HepG2 (cell line): ENCODE results near the gene SLC35F3. TPM values are rescaled to one million over a fixed set of nuclear protein-coding genes. Genes with fewer than 3 reads are reported as not detected.

Experiments used
- ATAC-seq: fragments of 200-7000 bp; cut with Tn5 transposase; 3 replicates; pipeline ENCODE4 v1.9.1; 2020; ENCODE audit warnings: mild to moderate bottlenecking, moderate library complexity
- BruUV-seq: library from RNA; stranded (reverse); fragments of 400-500 nt; replicated peaks from 2 replicates; lab custom pipeline; 2021; lab: Mats Ljungman, UMichigan
- CTCF ChIA-PET: fragments of 300-600 bp; formaldehyde crosslinking; extraction: SDS; loops from one replicate; lab custom pipeline; 2021; ENCODE audit warnings: low total read pairs, inconsistent platforms, low intra/inter-chr PET ratio; lab: Yijun Ruan, JAX
- POLR2A ChIA-PET: fragments of 350-600 bp; sonication (Branson Sonifier 250); formaldehyde crosslinking; loops from one replicate; lab custom pipeline; 2020; ENCODE audit warnings: antibody characterized with exemption, inconsistent platforms; lab: Yijun Ruan, JAX
- DNase-seq: peaks from one replicate; pipeline ENCODE4 v3.0.0-alpha.2; 2015; ENCODE audit warnings: low spot score
- FAIRE-seq: peaks from 3 replicates; lab custom pipeline; 2011; peaks lifted over from hg19 to GRCh38; lab: Jason Lieb, UNC
- H2AFZ ChIP-seq: one replicate; pipeline ENCODE4 v1.6.1; 2011; ENCODE audit warnings: low read length, inconsistent platforms
- H3K27ac ChIP-seq: fragments of 300-600 bp; 3 replicates; pipeline ENCODE4 v1.8.0; 2011; ENCODE audit warnings: mixed run types, mild to moderate bottlenecking, mixed read lengths, low read length, inconsistent platforms; ENCODE audit not compliant: insufficient read depth; ENCODE audit errors: extremely low read length
- H3K27me3 ChIP-seq, 2 experiments: fragments of 200-600 bp in 1 of 2; 2 replicates in 1 of 2; 3 replicates in 1 of 2; pipeline versions ENCODE4 v1.6.0 to v1.8.0; 2011; ENCODE audit warnings: low read length in 2 of 2, mild to moderate bottlenecking in 2 of 2, moderate library complexity in 2 of 2, inconsistent platforms in 1 of 2; ENCODE audit not compliant: insufficient read depth in 2 of 2, control insufficient read depth in 1 of 2
- H3K36me3 ChIP-seq, 2 experiments: fragments of 200-600 bp in 1 of 2; replicated peaks in 1 of 2; 2 replicates in 1 of 2; 3 replicates in 1 of 2; pipeline versions ENCODE4 v1.5.1 to v1.8.0; 2011; ENCODE audit warnings: low read length in 2 of 2, inconsistent platforms in 1 of 2; ENCODE audit not compliant: insufficient read depth in 2 of 2, control insufficient read depth in 1 of 2
- H3K4me1 ChIP-seq: 2 replicates; pipeline ENCODE4 v1.5.1; 2012; ENCODE audit warnings: low read length, inconsistent platforms; ENCODE audit not compliant: insufficient read depth
- H3K4me2 ChIP-seq: 2 replicates; pipeline ENCODE4 v1.6.0; 2011; ENCODE audit warnings: low read depth, low read length, inconsistent platforms
- H3K4me3 ChIP-seq, 3 experiments: fragments of 200-600 bp in 1 of 3; sonication (generic), shearing (Covaris generic) in 1 of 3; replicated peaks in 1 of 3; 2 replicates each; pipeline ENCODE4 v1.5.1; 2011 to 2016; ENCODE audit warnings: low read length in 3 of 3, inconsistent platforms in 2 of 3, low read depth in 2 of 3, mild to moderate bottlenecking in 2 of 3, control low read depth in 1 of 3, mixed read lengths in 1 of 3; ENCODE audit not compliant: insufficient read depth in 1 of 3
- H3K79me2 ChIP-seq: one replicate; pipeline ENCODE4 v1.6.1; 2011; ENCODE audit warnings: low read length, inconsistent platforms; ENCODE audit not compliant: insufficient read depth
- H3K9ac ChIP-seq: 2 replicates; pipeline ENCODE4 v1.6.0; 2011; ENCODE audit warnings: mild to moderate bottlenecking, low read depth, low read length, inconsistent platforms; ENCODE audit not compliant: insufficient read depth
- H3K9me3 ChIP-seq: 2 replicates; pipeline ENCODE4 v1.5.1; 2012; ENCODE audit warnings: mild to moderate bottlenecking, low read length
- H4K20me1 ChIP-seq: 2 replicates; pipeline ENCODE4 v1.6.0; 2011; ENCODE audit warnings: inconsistent platforms, mild to moderate bottlenecking, low read length, moderate library complexity; ENCODE audit not compliant: insufficient read depth
- GATA4 ChIP-seq: sonication (generic); IDR thresholded peaks from 2 replicates; pipeline ENCODE4 v1.6.1; 2016; ENCODE audit warnings: antibody characterized with exemption, low read depth, borderline replicate concordance
- HOXA9 ChIP-seq: sonication (generic); formaldehyde crosslinking; IDR thresholded peaks from 2 replicates; pipeline ENCODE4 v1.8.1; 2022; ENCODE audit warnings: missing genetic modification reagents, mild to moderate bottlenecking, moderate library complexity, borderline replicate concordance
- KDM1A ChIP-seq: IDR thresholded peaks from 2 replicates; pipeline ENCODE4 v1.6.1; 2016; ENCODE audit warnings: missing compliant biosample characterization
- PITX1 ChIP-seq: sonication (generic); formaldehyde crosslinking; IDR thresholded peaks from 2 replicates; pipeline ENCODE4 v1.5.1; 2020; ENCODE audit warnings: mild to moderate bottlenecking, missing genetic modification reagents
- POGZ ChIP-seq: sonication (generic); formaldehyde crosslinking; IDR thresholded peaks from 2 replicates; pipeline ENCODE4 v1.4.0; 2020; ENCODE audit warnings: mild to moderate bottlenecking, missing genetic modification reagents
- SOX6 ChIP-seq, 2 experiments: fragments of 450-650 bp in 1 of 2; sonication (generic) in 1 of 2; formaldehyde crosslinking in 1 of 2; IDR thresholded peaks; 2 replicates each; pipeline versions ENCODE4 v1.4.0 to v1.6.1; 2017 to 2020; ENCODE audit warnings: antibody characterized with exemption in 1 of 2, mild to moderate bottlenecking in 1 of 2, missing genetic modification reagents in 1 of 2
- ZNF451 ChIP-seq: sonication (generic); formaldehyde crosslinking; IDR thresholded peaks from 2 replicates; pipeline ENCODE4 v1.5.0; 2020; ENCODE audit warnings: mild to moderate bottlenecking, missing genetic modification reagents
- ZNF503 ChIP-seq: sonication (generic); formaldehyde crosslinking; IDR thresholded peaks from 2 replicates; pipeline ENCODE4 v1.4.0; 2020; ENCODE audit warnings: missing genetic modification reagents
- ZNF589 ChIP-seq: sonication (generic); formaldehyde crosslinking; conservative IDR thresholded peaks from 2 replicates; pipeline ENCODE4 v1.8.0; 2022; ENCODE audit warnings: mild to moderate bottlenecking, moderate library complexity, missing genetic modification reagents
- ZSCAN9 ChIP-seq: IDR thresholded peaks from 2 replicates; pipeline ENCODE4 v1.6.1; 2016; ENCODE audit warnings: borderline replicate concordance
- WGBS: methylation state at CpG from one replicate; pipeline ENCODE4 v1.1.6; 2017; ENCODE audit warnings: low lambda C conversion rate; 5-methylcytosine and 5-hydroxymethylcytosine counted together
- in situ Hi-C: cut with HindIII; loops from 2 replicates; pipeline ENCODE4 v1.10.0; 2017; ENCODE audit warnings: low pct_unique_long_range_greater_than_20kb; ENCODE audit not compliant: extremely low pct_ligation_motif_present
- intact Hi-C: fragments of 100-400 bp; cut with micrococcal nuclease; formaldehyde crosslinking; loops from one replicate; pipeline ENCODE4 v1.10.0; 2022; ENCODE audit not compliant: unreplicated experiment
- polyA plus RNA-seq, 8 experiments: library from polyadenylated mRNA; depleted of rRNA in 3 of 8; stranded (reverse) in 7 of 8; unstranded in 1 of 8; fragments of >200 nt; fragmentation: Illumina TruSeq in 4 of 8; extraction: Trizol in 4 of 8; gene quantifications; 2 replicates each; pipeline versions ENCODE4 v1.2.1 to v1.2.3, GENCODE V29; 2011 to 2016; ENCODE audit warnings: low read depth in 4 of 8, missing spikeins in 1 of 8, mixed read lengths in 1 of 8; ENCODE audit not compliant: insufficient read depth in 1 of 8
- total RNA-seq, 5 experiments: library from RNA; depleted of rRNA; stranded (reverse); fragments of >200 nt; fragmentation: Illumina TruSeq; extraction: Trizol; gene quantifications; 2 replicates each; pipeline ENCODE4 v1.2.3, GENCODE V29; 2016; ENCODE audit warnings: low read depth in 1 of 5
- TF ChIP-seq, protein P1 (sequence below): sonication (generic); formaldehyde crosslinking; conservative IDR thresholded peaks from 2 replicates; pipeline ENCODE4 v1.4.0; 2020; ENCODE audit warnings: missing genetic modification reagents
- TF ChIP-seq, protein P2 (sequence below): IDR thresholded peaks from 2 replicates; pipeline ENCODE4 v1.6.1; 2016
- TF ChIP-seq, protein P3 (sequence below): sonication (generic); formaldehyde crosslinking; IDR thresholded peaks from 2 replicates; pipeline ENCODE4 v1.9.0; 2022; ENCODE audit warnings: low read depth, missing genetic modification reagents

Gene SLC35F3
- total and polyA plus RNA-seq, 2 of the 13 experiments (the other 11 are each of a cell fraction or from before 2014, with no cell fraction given), result not detected

DNA sequence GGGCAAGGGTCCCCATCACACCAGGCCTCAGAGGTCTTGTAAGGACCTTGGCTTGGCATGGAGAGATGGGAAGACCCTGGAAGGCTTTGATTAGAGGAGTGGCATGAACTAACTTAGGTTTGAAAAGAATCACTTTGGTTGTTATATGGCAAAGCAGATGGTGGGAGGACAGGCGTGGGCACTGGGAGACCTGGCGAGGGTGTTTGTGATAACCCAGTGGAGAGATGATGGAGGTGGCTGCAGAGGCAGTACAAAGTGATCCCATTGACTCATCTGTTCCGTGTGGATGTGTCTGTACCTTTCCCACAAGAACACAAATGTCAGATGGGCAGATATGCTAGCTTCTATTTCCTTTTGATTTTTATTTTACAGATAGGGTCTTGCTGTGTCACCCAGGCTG lies 168.3 kb downstream of the SLC35F3 start:
- 0% methylated on average over 3 of the region's 3 CpGs for WGBS
- no peaks in the 10 kb centered on the region for H3K4me1 ChIP-seq
- BruUV-seq, result no TSS peak
- no peaks in the 10 kb centered on the region for H3K79me2 ChIP-seq
- H3K27me3 ChIP-seq, result peaks cover 0 to 7% of the 10 kb centered on the region in 2 experiments; a peak in 1 of 5 replicates
- H3K4me3 ChIP-seq, result no peak overlapping the region
- no peaks in the 10 kb centered on the region for H4K20me1 ChIP-seq
- FAIRE-seq, result no peak
- ChIA-PET POLR2A (no interaction called here), CTCF (no interaction called here)
- H3K36me3 ChIP-seq, result no peaks in the 10 kb centered on the region
- no peak for ATAC-seq
- intact Hi-C loops (no loop called here), in situ Hi-C loops (no loop called here)
- H3K9ac ChIP-seq, result no peak overlapping the region
- TF ChIP-seq, protein P1, sequence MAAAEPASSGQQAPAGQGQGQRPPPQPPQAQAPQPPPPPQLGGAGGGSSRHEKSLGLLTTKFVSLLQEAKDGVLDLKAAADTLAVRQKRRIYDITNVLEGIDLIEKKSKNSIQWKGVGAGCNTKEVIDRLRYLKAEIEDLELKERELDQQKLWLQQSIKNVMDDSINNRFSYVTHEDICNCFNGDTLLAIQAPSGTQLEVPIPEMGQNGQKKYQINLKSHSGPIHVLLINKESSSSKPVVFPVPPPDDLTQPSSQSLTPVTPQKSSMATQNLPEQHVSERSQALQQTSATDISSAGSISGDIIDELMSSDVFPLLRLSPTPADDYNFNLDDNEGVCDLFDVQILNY (CRISPR knock-in tag), result no peak
- no peak for TF ChIP-seq GATA4
- no peak for TF ChIP-seq ZNF589
- no peaks in the 10 kb centered on the region for H3K9me3 ChIP-seq
- no peak overlapping the region for H3K27ac ChIP-seq
- no peak for DNase-seq
- no peak overlapping the region for H2AFZ ChIP-seq
- H3K4me2 ChIP-seq, result no peak overlapping the region

- no peak for ATAC-seq
- Histone ChIP-seq H4K20me1 (no peaks in the 10 kb centered on the region), H3K79me2 (no peaks in the 10 kb centered on the region), H3K4me2 (no peak overlapping the region), H3K36me3 (no peaks in the 10 kb centered on the region), H2AFZ (no peak overlapping the region), H3K27me3 (peaks cover 0 to 7% of the 10 kb centered on the region in 2 experiments; a peak in 1 of 5 replicates), H3K9me3 (no peaks in the 10 kb centered on the region), H3K4me3 (no peak overlapping the region), H3K4me1 (no peaks in the 10 kb centered on the region), H3K9ac (no peak overlapping the region), H3K27ac (no peak overlapping the region)
- no peak for DNase-seq
- in situ Hi-C loops, result no loop called here
- 97% methylated on average over 1 of the region's 1 CpG for WGBS
- intact Hi-C loops, result no loop called here
- no peak for FAIRE-seq
- ChIA-PET CTCF (no interaction called here), POLR2A (no interaction called here)
- BruUV-seq, result no TSS peak
- no peak for TF ChIP-seq HOXA9 (CRISPR knock-in tag)
- no peak for TF ChIP-seq PITX1
- no peak for TF ChIP-seq ZSCAN9
- no peak for TF ChIP-seq ZNF451
- no peak for TF ChIP-seq POGZ (CRISPR knock-in tag)
- TF ChIP-seq, protein P2, sequence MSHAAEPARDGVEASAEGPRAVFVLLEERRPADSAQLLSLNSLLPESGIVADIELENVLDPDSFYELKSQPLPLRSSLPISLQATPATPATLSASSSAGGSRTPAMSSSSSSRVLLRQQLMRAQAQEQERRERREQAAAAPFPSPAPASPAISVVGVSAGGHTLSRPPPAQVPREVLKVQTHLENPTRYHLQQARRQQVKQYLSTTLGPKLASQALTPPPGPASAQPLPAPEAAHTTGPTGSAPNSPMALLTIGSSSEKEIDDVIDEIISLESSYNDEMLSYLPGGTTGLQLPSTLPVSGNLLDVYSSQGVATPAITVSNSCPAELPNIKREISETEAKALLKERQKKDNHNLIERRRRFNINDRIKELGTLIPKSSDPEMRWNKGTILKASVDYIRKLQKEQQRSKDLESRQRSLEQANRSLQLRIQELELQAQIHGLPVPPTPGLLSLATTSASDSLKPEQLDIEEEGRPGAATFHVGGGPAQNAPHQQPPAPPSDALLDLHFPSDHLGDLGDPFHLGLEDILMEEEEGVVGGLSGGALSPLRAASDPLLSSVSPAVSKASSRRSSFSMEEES (CRISPR knock-in tag), result no peak
- no peak for TF ChIP-seq SOX6 (IDR thresholded peaks at IDR 0.05)
- no peak for TF ChIP-seq SOX6 (CRISPR knock-in tag; IDR thresholded peaks at IDR 0.05)
- TF ChIP-seq, protein P3, sequence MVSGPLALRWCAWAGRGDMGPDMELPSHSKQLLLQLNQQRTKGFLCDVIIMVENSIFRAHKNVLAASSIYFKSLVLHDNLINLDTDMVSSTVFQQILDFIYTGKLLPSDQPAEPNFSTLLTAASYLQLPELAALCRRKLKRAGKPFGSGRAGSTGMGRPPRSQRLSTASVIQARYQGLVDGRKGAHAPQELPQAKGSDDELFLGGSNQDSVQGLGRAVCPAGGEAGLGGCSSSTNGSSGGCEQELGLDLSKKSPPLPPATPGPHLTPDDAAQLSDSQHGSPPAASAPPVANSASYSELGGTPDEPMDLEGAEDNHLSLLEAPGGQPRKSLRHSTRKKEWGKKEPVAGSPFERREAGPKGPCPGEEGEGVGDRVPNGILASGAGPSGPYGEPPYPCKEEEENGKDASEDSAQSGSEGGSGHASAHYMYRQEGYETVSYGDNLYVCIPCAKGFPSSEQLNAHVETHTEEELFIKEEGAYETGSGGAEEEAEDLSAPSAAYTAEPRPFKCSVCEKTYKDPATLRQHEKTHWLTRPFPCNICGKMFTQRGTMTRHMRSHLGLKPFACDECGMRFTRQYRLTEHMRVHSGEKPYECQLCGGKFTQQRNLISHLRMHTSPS (CRISPR knock-in tag), result no peak
- TF ChIP-seq KDM1A (CRISPR knock-in tag), result no peak
- no peak for TF ChIP-seq ZNF503 (CRISPR knock-in tag)
These were observed 173.7 kb downstream of the SLC35F3 start for GRCh38 chr1:234078143-234078542.
